IMR-90 (cell line): ENCODE data around the gene PDE8B. TPM values are rescaled to one million over a fixed set of nuclear protein-coding genes. Genes with fewer than 3 reads are reported as not detected.

Experiments
- ATAC-seq: fragments of 200-7000 bp; cut with Tn5 transposase; 2 replicates; pipeline ENCODE4 v1.9.1; 2020; ENCODE audit warnings: low read depth, mild to moderate bottlenecking, moderate library complexity
- BruUV-seq: library from RNA; stranded (reverse); fragments of 400-500 nt; replicated peaks from 2 replicates; lab custom pipeline; 2021; lab: Mats Ljungman, UMichigan
- CTCF ChIA-PET: fragments of 300-600 bp; formaldehyde crosslinking; extraction: SDS; loops from one replicate; lab custom pipeline; 2021; ENCODE audit warnings: antibody characterized with exemption; lab: Yijun Ruan, JAX
- POLR2A ChIA-PET: fragments of 300-600 bp; sonication (Branson Sonifier 250); formaldehyde crosslinking; loops from one replicate; lab custom pipeline; 2022; ENCODE audit warnings: antibody characterized with exemption; ENCODE audit not compliant: unreplicated experiment; lab: Charles Lee
- DNase-seq: peaks from one replicate; pipeline ENCODE4 v3.0.0; 2013
- H2AFZ ChIP-seq: replicated peaks from 2 replicates; pipeline ENCODE3; 2013; ENCODE audit warnings: low read length, mild to moderate bottlenecking; ENCODE audit not compliant: poor library complexity
- H2AK5ac ChIP-seq: 2 replicates; pipeline ENCODE4 v1.6.1; 2013; ENCODE audit warnings: low read depth, low read length, inconsistent platforms
- H2AK9ac ChIP-seq: replicated peaks from 2 replicates; pipeline ENCODE3; 2013; ENCODE audit warnings: mild to moderate bottlenecking, low read depth, low read length, moderate library complexity; ENCODE audit not compliant: poor library complexity
- H2BK120ac ChIP-seq: 2 replicates; pipeline ENCODE4 v1.6.1; 2013; ENCODE audit warnings: low read depth, low read length, inconsistent platforms
- H2BK15ac ChIP-seq: 3 replicates; pipeline ENCODE4 v1.6.1; 2013; ENCODE audit warnings: low read depth, low read length, inconsistent platforms
- H2BK20ac ChIP-seq: 2 replicates; pipeline ENCODE4 v1.6.1; 2013; ENCODE audit warnings: low read depth, mild to moderate bottlenecking, inconsistent platforms, low read length, moderate library complexity
- H2BK5ac ChIP-seq: 2 replicates; pipeline ENCODE4 v1.6.1; 2013; ENCODE audit warnings: mild to moderate bottlenecking, low read depth, low read length, inconsistent platforms; ENCODE audit not compliant: poor library complexity, severe bottlenecking
- H3K14ac ChIP-seq: replicated peaks from 2 replicates; pipeline ENCODE4 v1.6.1; 2013; ENCODE audit warnings: low read depth, low read length, inconsistent platforms
- H3K18ac ChIP-seq: 2 replicates; pipeline ENCODE4 v1.6.1; 2013; ENCODE audit warnings: low read depth, low read length, control low read depth
- H3K23ac ChIP-seq: 2 replicates; pipeline ENCODE4 v1.6.1; 2013; ENCODE audit warnings: low read depth, low read length, inconsistent platforms
- H3K27ac ChIP-seq: 2 replicates; pipeline ENCODE4 v1.5.1; 2013; ENCODE audit warnings: mild to moderate bottlenecking, control low read depth, low read length; ENCODE audit not compliant: insufficient read depth
- H3K27me3 ChIP-seq: 2 replicates; pipeline ENCODE4 v1.6.1; 2013; ENCODE audit warnings: low read length; ENCODE audit not compliant: control insufficient read depth, insufficient read depth
- H3K36me3 ChIP-seq: 2 replicates; pipeline ENCODE4 v1.6.1; 2013; ENCODE audit warnings: low read length, mixed read lengths; ENCODE audit not compliant: control insufficient read depth, insufficient read depth
- H3K4ac ChIP-seq: 2 replicates; pipeline ENCODE4 v1.6.1; 2013; ENCODE audit warnings: low read depth, low read length, inconsistent platforms
- H3K4me1 ChIP-seq: 2 replicates; pipeline ENCODE4 v1.6.1; 2013; ENCODE audit warnings: low read length, mixed read lengths; ENCODE audit not compliant: control insufficient read depth, insufficient read depth
- H3K4me2 ChIP-seq: 2 replicates; pipeline ENCODE4 v1.6.1; 2013; ENCODE audit warnings: low read depth, mild to moderate bottlenecking, control low read depth, low read length, moderate library complexity
- H3K4me3 ChIP-seq: 2 replicates; pipeline ENCODE4 v1.5.1; 2013; ENCODE audit warnings: low read depth, mild to moderate bottlenecking, control low read depth, low read length, moderate library complexity; ENCODE audit not compliant: insufficient read depth
- H3K56ac ChIP-seq: 2 replicates; pipeline ENCODE4 v1.6.1; 2013; ENCODE audit warnings: low read length, inconsistent platforms; ENCODE audit not compliant: insufficient read depth; ENCODE audit errors: extremely low read depth
- H3K79me1 ChIP-seq, 2 experiments: 2 replicates each; pipeline ENCODE4 v1.6.1; 2013; ENCODE audit warnings: low read length in 2 of 2, inconsistent platforms in 1 of 2, low read depth in 1 of 2
- H3K9ac ChIP-seq: 2 replicates; pipeline ENCODE4 v1.6.1; 2013; ENCODE audit warnings: low read depth, low read length, control low read depth
- H3K9me1 ChIP-seq: 2 replicates; pipeline ENCODE4 v1.6.1; 2013; ENCODE audit warnings: low read length, inconsistent platforms; ENCODE audit not compliant: insufficient read depth
- H3K9me3 ChIP-seq: 2 replicates; pipeline ENCODE4 v1.6.1; 2013; ENCODE audit warnings: low read length; ENCODE audit not compliant: control insufficient read depth, insufficient read depth
- H4K20me1 ChIP-seq: 2 replicates; pipeline ENCODE4 v1.6.1; 2013; ENCODE audit warnings: low read length, inconsistent platforms; ENCODE audit not compliant: insufficient read depth
- H4K5ac ChIP-seq: 2 replicates; pipeline ENCODE4 v1.6.1; 2013; ENCODE audit warnings: mild to moderate bottlenecking, low read depth, low read length, control low read depth
- H4K8ac ChIP-seq, 2 experiments: 2 replicates each; pipeline ENCODE4 v1.6.1; 2013; ENCODE audit warnings: low read depth in 2 of 2, low read length in 2 of 2, control low read depth in 1 of 2, inconsistent platforms in 1 of 2
- H4K91ac ChIP-seq: 2 replicates; pipeline ENCODE4 v1.6.1; 2013; ENCODE audit warnings: low read depth, low read length, inconsistent platforms; ENCODE audit not compliant: insufficient read depth
- BHLHE40 ChIP-seq: fragments of 150-350 bp; IDR thresholded peaks from 2 replicates; pipeline ENCODE4 v1.6.1; 2016; ENCODE audit warnings: mild to moderate bottlenecking, low read depth, low read length
- CEBPB ChIP-seq: IDR thresholded peaks from 2 replicates; pipeline ENCODE4 v1.6.1; 2012; ENCODE audit warnings: low read depth, low read length, improper control_type of control experiment
- FOS ChIP-seq: fragments of 150-350 bp; IDR thresholded peaks from 2 replicates; pipeline ENCODE4 v1.6.1; 2016; ENCODE audit warnings: low read depth, low read length
- MAFK ChIP-seq: IDR thresholded peaks from 2 replicates; pipeline ENCODE4 v1.6.1; 2012; ENCODE audit warnings: low read depth, low read length, improper control_type of control experiment
- POLR2A ChIP-seq: IDR thresholded peaks from 2 replicates; pipeline ENCODE4 v1.6.1; 2012; ENCODE audit warnings: mild to moderate bottlenecking, low read depth, low read length
- RAD21 ChIP-seq: IDR thresholded peaks from 2 replicates; pipeline ENCODE4 v1.6.1; 2012; ENCODE audit warnings: low read length, improper control_type of control experiment
- RCOR1 ChIP-seq: IDR thresholded peaks from 2 replicates; pipeline ENCODE4 v1.6.1; 2012; ENCODE audit warnings: mild to moderate bottlenecking, low read length, improper control_type of control experiment; ENCODE audit not compliant: insufficient replicate concordance
- SMC3 ChIP-seq: fragments of 150-350 bp; IDR thresholded peaks from 2 replicates; pipeline ENCODE4 v1.6.1; 2016; ENCODE audit warnings: low read depth, mild to moderate bottlenecking, antibody characterized with exemption, low read length, moderate library complexity
- WGBS, 2 experiments: methylation state at CpG; one replicate each; pipeline versions ENCODE4 v1.1.5 to v1.1.7; 2013; ENCODE audit warnings: missing lambda C conversion rate in 2 of 2; ENCODE audit not compliant: insufficient read length in 1 of 2; ENCODE audit errors: extremely low coverage in 2 of 2; 5-methylcytosine and 5-hydroxymethylcytosine counted together
- dilution Hi-C: fragments of 300-500 bp; cut with HindIII; formaldehyde crosslinking; loops from one replicate; pipeline ENCODE4 v1.14.3; 2018; ENCODE audit warnings: low sequenced_read_pairs; ENCODE audit not compliant: unreplicated experiment
- in situ Hi-C: fragments of 300-500 bp; cut with MboI; formaldehyde crosslinking; loops from 3 replicates; pipeline ENCODE4 v1.14.3; 2019; ENCODE audit warnings: low sequenced_read_pairs, inconsistent platforms, mixed read lengths
- intact Hi-C: fragments of 100-400 bp; cut with micrococcal nuclease; formaldehyde crosslinking; loops from 2 replicates; pipeline ENCODE4 v1.10.0; 2022
- polyA plus RNA-seq, 3 experiments: library from polyadenylated mRNA; depleted of rRNA; stranded (reverse); fragments of >200 nt; gene quantifications; 2 replicates each; pipeline ENCODE4 v1.2.3, GENCODE V29; 2012; ENCODE audit warnings: low replicate concordance in 1 of 3
- total RNA-seq: library from RNA; depleted of rRNA; stranded (reverse); fragments of >200 nt; gene quantifications from 2 replicates; pipeline ENCODE4 v1.2.3, GENCODE V29; 2012
- TF ChIP-seq, protein P1 (sequence below): fragments of 150-350 bp; IDR thresholded peaks from 2 replicates; pipeline ENCODE4 v1.6.1; 2016; ENCODE audit warnings: low read depth, mild to moderate bottlenecking, low read length, moderate library complexity, borderline replicate concordance

Gene PDE8B
- total and polyA plus RNA-seq, 2 of the 4 experiments (the other 2 are of a cell fraction), result under 0.01 to 0.03 TPM

DNA sequence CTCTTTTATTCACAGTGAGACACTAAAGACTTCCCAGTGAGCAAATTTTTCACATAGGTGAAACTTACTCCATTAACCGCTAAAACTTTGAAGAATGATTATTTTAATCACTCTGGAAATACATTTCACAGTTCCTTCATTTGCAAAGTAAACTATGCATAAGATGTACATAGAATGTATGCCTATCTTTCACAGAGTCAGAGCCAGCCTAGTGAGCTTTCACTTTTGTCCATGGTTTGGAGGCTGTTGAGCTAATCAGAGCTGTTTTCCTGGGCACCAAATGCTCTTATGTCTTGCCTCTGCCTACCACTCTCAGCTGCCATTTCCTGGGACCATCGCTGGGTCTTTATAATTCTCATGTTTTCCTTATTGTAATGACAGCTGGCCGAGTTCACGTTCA, 67.3 kb downstream of the PDE8B start:
- dilution Hi-C loops (no loop called here), intact Hi-C loops (no loop called here), in situ Hi-C loops (no loop called here)
- H3K56ac ChIP-seq, result no peak overlapping the region
- no peak overlapping the region; the same call in 1 of the 2 replicates for H2AK5ac ChIP-seq
- H3K27me3 ChIP-seq, result no peaks in the 10 kb centered on the region; the same call in 1 of the 2 replicates
- H3K4me2 ChIP-seq, result no peak overlapping the region
- no peak overlapping the region for H3K27ac ChIP-seq
- ATAC-seq, result no peak
- TF ChIP-seq FOS (no peak), SMC3 (no peak), BHLHE40 (no peak), RCOR1 (no peak), RAD21 (no peak), MAFK (no peak), CEBPB (no peak), POLR2A (no peak)
- TF ChIP-seq, protein P1, sequence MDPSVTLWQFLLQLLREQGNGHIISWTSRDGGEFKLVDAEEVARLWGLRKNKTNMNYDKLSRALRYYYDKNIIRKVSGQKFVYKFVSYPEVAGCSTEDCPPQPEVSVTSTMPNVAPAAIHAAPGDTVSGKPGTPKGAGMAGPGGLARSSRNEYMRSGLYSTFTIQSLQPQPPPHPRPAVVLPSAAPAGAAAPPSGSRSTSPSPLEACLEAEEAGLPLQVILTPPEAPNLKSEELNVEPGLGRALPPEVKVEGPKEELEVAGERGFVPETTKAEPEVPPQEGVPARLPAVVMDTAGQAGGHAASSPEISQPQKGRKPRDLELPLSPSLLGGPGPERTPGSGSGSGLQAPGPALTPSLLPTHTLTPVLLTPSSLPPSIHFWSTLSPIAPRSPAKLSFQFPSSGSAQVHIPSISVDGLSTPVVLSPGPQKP, result no peak
- no peak overlapping the region for H3K14ac ChIP-seq
- H3K9me3 ChIP-seq, result no peaks in the 10 kb centered on the region
- H3K9ac ChIP-seq, result no peak overlapping the region
- H3K18ac ChIP-seq, result no peak overlapping the region
- H3K9me1 ChIP-seq, result peaks cover 8% of the 10 kb centered on the region; the same call in 1 of the 2 replicates
- H4K8ac ChIP-seq, result no peak overlapping the region
- no peak overlapping the region for H4K91ac ChIP-seq
- DNase-seq, result no peak
- CTCF ChIA-PET, result no interaction called here
- no peak overlapping the region for H2BK120ac ChIP-seq
- BruUV-seq, result no TSS peak
- H2BK20ac ChIP-seq, result no peak overlapping the region
- 100% methylated on average over 2 of the region's 4 CpGs; no CpG with 5 or more reads in 1 of the 2 experiments for WGBS, 2 experiments
- no peak overlapping the region for H3K23ac ChIP-seq
- H2BK5ac ChIP-seq, result no peak overlapping the region
- H3K79me1 ChIP-seq, result no peaks in the 10 kb centered on the region
- peaks cover 7% of the 10 kb centered on the region for H3K4me1 ChIP-seq
- no peaks in the 10 kb centered on the region for H4K20me1 ChIP-seq
- no peak overlapping the region for H3K4me3 ChIP-seq
- H3K36me3 ChIP-seq, result no peaks in the 10 kb centered on the region
- H2BK15ac ChIP-seq, result no peak overlapping the region
- POLR2A ChIA-PET, result interaction anchor here (0.5 kb wide), 1 partner anchor 10 kb away, joined by 3 read pairs; no protein-coding TSS in a partner anchor
- no peak overlapping the region for H3K4ac ChIP-seq
- H2AK9ac ChIP-seq, result no peak overlapping the region
- H4K5ac ChIP-seq, result no peak overlapping the region
- no peak overlapping the region for H2AFZ ChIP-seq
